ENCODE data around the gene LENG1. TPM values are rescaled to one million over a fixed set of nuclear protein-coding genes. Genes with fewer than 3 reads are reported as not detected.
A peak's percentile ranks its signal among the peaks of the same experiment; 100 is the strongest.

LENG1 gene
- total RNA-seq, 1 donor, result 4.7 TPM

DNA sequence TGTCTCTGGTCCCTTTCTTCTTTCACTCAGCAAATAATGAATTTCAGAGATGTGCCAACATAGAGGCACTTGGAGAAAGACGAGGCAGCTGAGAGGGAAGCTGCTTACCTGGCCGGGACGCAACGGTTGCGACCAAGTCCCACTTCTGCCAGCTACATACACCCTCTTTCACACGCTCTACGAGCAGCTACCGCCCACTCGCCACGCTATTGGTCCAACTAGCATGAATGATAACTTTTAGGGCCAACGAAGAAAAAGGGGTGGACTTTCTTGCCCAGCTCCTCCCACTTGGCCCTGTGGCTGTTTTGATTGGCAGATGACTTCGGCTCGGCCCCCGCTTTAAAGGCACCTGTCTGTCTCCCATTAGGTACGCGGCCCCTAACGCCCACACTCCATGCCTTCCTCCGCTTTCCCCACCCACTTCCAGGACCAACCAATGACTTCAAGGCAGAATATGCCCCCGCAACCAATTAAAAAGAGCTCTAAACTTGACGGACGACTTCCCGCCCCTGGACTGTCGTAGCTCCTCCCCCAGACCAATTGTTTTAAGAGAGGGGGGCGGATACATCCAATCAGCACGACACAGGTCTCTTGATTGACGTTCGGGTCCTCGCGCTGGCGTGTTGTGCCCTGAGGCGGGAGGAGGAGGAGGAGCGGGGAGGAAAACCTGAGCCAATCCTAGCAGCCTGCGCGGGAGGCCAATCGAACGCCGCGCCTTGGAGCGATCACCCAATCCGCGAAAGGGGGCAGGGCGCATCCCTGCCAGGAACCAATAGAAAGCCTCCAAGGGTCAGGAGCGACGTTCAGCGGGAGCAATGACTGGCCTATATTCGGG, 22.4 kb downstream of the LENG1 start:
- H3K4me2 ChIP-seq (ENCODE audit: insufficient read depth, low read length), result peak overlapping the region; percentile 99
- H3K27me3 ChIP-seq (ENCODE audit: insufficient read depth, low read length), result no peaks in the 10 kb centered on the region
- peak overlapping the region; percentile 87 for H3K4me3 ChIP-seq (ENCODE audit: insufficient read depth, low read length)
- peak; percentile 100 for DNase-seq (ENCODE audit: insufficient read length, low spot score, missing footprints)
- H2AFZ ChIP-seq (ENCODE audit: low read length), result peak overlapping the region; percentile 81
- peaks cover 26% of the 10 kb centered on the region for H3K36me3 ChIP-seq (ENCODE audit: insufficient read depth, low read length)
- peaks cover 19% of the 10 kb centered on the region for H3K4me1 ChIP-seq (ENCODE audit: insufficient read depth, low read length)
- H4K20me1 ChIP-seq (ENCODE audit: insufficient read depth, low read length), result peaks cover 37% of the 10 kb centered on the region
- H3K9me3 ChIP-seq (ENCODE audit: low read depth, low read length), result no peaks in the 10 kb centered on the region
- peak overlapping the region; percentile 73 for H3K27ac ChIP-seq (ENCODE audit: low read depth, low read length)
- H3K79me2 ChIP-seq (ENCODE audit: insufficient read depth, low read length), result peaks cover 45% of the 10 kb centered on the region
- TF ChIP-seq CTCF (IDR thresholded peaks at IDR 0.05; ENCODE audit: extremely low read depth, low read depth, low read length), result no peak

- H3K27me3 ChIP-seq (ENCODE audit: insufficient read depth, low read length), result no peaks in the 10 kb centered on the region
- no peak for TF ChIP-seq CTCF (IDR thresholded peaks at IDR 0.05; ENCODE audit: extremely low read depth, low read depth, low read length)
- H2AFZ ChIP-seq (ENCODE audit: low read length), result peak overlapping the region; percentile 81
- peak; percentile 92 for DNase-seq (ENCODE audit: insufficient read length, low spot score, missing footprints)
- H3K4me2 ChIP-seq (ENCODE audit: insufficient read depth, low read length), result peak overlapping the region; percentile 99
- H3K4me1 ChIP-seq (ENCODE audit: insufficient read depth, low read length), result peaks cover 19% of the 10 kb centered on the region
- peak overlapping the region; percentile 76 for H3K4me3 ChIP-seq (ENCODE audit: insufficient read depth, low read length)
- H4K20me1 ChIP-seq (ENCODE audit: insufficient read depth, low read length), result peaks cover 29% of the 10 kb centered on the region
- peak overlapping the region; percentile 71 for H3K27ac ChIP-seq (ENCODE audit: low read depth, low read length)
- peaks cover 26% of the 10 kb centered on the region for H3K36me3 ChIP-seq (ENCODE audit: insufficient read depth, low read length)
- peaks cover 37% of the 10 kb centered on the region for H3K79me2 ChIP-seq (ENCODE audit: insufficient read depth, low read length)
- no peaks in the 10 kb centered on the region for H3K9me3 ChIP-seq (ENCODE audit: low read depth, low read length)
Measured at GRCh38 chr19:54136086-54136863, 23.2 kb downstream of the LENG1 start.

DNA sequence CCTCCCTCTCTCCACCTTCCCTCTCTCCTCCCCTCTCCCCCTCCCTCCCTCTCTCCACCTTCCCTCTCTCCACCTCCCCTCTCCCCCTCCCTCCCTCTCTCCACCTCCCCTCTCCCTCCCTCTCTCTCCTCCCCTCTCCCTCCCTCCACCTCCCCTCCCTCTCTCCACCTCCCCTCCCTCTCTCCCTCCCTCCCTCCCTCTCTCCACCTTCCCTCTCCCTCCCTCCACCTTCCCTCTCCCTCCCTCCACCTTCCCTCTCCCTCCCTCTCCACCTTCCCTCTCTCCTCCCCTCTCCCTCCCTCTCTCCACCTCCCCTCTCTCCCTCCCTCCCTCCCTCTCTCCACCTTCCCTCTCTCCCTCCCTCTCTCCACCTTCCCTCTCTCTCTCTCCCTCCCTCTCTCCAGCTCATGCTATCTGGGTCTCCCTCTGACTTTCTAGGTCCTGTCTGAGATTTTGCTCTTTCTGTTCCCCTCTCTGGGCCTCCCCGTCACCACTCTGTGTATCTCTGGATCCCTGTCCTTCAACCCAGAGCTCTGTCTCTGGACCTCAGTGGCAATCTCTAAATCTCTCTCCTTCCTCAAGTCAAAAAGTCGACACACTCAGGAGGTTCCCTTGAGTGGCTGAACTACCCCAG, 25.4 kb downstream of the LENG1 start:
- H3K27ac ChIP-seq (ENCODE audit: low read depth, low read length), result no peak overlapping the region
- peaks cover 7% of the 10 kb centered on the region for H4K20me1 ChIP-seq (ENCODE audit: insufficient read depth, low read length)
- H3K4me3 ChIP-seq (ENCODE audit: insufficient read depth, low read length), result no peak overlapping the region
- peaks cover 23% of the 10 kb centered on the region for H3K36me3 ChIP-seq (ENCODE audit: insufficient read depth, low read length)
- peaks cover 16% of the 10 kb centered on the region for H3K4me1 ChIP-seq (ENCODE audit: insufficient read depth, low read length)
- H2AFZ ChIP-seq (ENCODE audit: low read length), result no peak overlapping the region
- H3K4me2 ChIP-seq (ENCODE audit: insufficient read depth, low read length), result no peak overlapping the region
- no peaks in the 10 kb centered on the region for H3K27me3 ChIP-seq (ENCODE audit: insufficient read depth, low read length)
- TF ChIP-seq CTCF (IDR thresholded peaks at IDR 0.05; ENCODE audit: extremely low read depth, low read depth, low read length), result no peak
- no peak for DNase-seq (ENCODE audit: insufficient read length, low spot score, missing footprints)
- H3K79me2 ChIP-seq (ENCODE audit: insufficient read depth, low read length), result peaks cover 15% of the 10 kb centered on the region
- no peaks in the 10 kb centered on the region for H3K9me3 ChIP-seq (ENCODE audit: low read depth, low read length)
